COLO668 (cell line): ENCODE measurements around the gene B4GALT6.

Experiments
- DNase-seq: peaks from one replicate; lab custom pipeline; 2025; ENCODE audit not compliant: unreplicated experiment; lab: John Stamatoyannopoulos, UW

B4GALT6 gene

GRCh38 chr18:31598021-31598805 lies 86.2 kb downstream of the B4GALT6 start:
- no peak for DNase-seq

DNA sequence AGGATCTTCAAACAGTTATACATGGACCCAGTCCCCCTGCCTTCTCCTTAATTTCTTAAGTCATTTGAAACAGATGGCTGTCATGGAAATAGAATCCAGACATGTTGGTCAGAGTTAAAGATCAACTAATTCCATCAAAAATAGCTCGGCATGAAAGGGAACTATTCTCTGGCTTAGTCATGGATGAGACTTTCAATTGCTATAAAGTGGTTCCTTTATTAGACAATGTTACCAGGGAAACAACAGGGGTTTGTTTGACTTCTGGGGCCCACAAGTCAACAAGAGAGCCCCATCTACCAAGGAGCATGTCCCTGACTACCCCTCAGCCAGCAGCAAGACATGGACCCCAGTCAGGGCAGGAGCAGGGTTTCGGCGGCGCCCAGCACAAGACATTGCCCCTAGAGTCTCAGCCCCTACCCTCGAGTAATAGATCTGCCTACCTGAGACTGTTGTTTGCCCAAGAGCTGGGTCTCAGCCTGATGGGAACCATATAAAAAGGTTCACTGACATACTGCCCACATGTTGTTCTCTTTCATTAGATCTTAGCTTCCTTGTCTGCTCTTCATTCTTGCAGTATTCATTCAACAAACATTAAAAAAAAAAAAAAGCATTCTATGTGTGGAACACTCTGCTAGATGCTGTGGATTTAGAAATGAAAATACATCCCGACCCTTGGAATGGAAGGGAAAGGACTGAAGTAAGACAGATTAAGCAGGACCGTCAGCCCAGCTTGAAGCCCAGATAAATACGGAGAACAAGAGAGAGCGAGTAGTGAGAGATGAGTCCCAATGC lies 88.1 kb downstream of the B4GALT6 start:
- DNase-seq = no peak

DNA sequence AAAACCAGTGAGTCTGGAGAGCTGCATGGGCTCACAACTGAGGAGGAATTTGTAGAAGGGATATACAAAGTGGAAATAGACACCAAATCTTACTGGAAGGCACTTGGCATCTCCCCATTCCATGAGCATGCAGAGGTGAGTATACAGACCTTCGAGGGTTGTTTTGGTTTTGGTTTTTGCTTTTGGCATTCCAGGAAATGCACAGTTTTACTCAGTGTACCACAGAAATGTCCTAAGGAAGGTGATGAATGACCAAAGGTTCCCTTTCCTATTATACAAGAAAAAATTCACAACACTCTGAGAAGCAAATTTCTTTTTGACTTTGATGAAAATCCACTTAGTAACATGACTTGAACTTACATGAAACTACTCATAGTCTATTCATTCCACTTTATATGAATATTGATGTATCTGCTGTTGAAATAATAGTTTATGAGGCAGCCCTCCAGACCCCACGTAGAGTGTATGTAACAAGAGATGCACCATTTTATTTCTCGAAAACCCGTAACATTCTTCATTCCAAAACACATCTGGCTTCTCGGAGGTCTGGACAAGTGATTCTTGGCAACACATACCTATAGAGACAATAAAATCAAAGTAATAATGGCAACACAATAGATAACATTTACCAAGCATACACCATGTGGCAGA lies 89.1 kb downstream of the B4GALT6 start:
- no peak for DNase-seq

DNA sequence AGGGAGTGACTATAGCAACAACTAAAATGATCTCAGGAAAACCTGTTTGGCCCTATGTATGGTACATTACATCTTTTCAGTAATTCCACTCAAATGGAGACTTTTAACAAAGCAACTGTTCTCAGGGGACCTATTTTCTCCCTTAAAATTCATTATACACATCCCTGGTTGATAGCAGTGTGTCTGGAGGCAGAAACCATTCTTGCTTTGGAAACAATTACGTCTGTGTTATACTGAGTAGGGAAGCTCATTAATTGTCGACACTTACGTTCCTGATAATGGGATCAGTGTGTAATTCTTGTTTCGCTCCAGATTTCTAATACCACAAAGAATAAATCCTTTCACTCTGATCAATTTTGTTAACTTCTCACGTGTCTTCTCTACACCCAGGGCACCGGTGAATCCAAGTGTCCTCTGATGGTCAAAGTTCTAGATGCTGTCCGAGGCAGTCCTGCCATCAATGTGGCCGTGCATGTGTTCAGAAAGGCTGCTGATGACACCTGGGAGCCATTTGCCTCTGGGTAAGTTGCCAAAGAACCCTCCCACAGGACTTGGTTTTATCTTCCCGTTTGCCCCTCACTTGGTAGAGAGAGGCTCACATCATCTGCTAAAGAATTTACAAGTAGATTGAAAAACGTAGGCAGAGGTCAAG lies 91.7 kb downstream of the B4GALT6 start:
- DNase-seq = no peak

GRCh38 chr18:31591628-31592027 lies 92.8 kb downstream of the B4GALT6 start, which contains the start of gene TTR:
Gene TTR (plus strand): TSS chr18:31591877. CDS start chr18:31591903, 26 bp downstream.
- no peak for DNase-seq

GRCh38 chr18:31591113-31591512 lies 93.3 kb downstream of the B4GALT6 start:
- no peak for DNase-seq

GRCh38 chr18:31590570-31590969 lies 93.8 kb downstream of the B4GALT6 start:
- DNase-seq = no peak

DNA sequence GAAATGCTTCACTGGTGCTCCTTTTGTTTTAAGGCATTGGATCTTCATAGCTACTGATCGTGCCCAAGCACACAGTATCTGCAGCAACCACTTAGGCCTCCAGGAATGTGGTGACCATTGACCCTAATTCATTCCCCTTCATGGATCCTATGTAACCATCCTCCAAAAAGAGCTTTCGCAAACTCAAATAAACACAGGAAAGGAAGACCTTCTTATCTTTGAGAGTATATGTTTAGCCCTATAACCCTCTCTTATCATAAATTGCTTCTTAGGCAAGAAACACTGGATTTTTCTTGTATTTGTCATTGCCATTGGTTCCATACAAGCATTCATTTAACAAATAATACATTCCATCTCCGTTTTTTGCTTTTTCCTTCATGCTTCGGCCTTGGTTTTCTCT lies 96.9 kb downstream of the B4GALT6 start:
- DNase-seq = no peak

- no peak for DNase-seq
Measured at GRCh38 chr18:31586616-31587015, 97.8 kb downstream of the B4GALT6 start.

DNA sequence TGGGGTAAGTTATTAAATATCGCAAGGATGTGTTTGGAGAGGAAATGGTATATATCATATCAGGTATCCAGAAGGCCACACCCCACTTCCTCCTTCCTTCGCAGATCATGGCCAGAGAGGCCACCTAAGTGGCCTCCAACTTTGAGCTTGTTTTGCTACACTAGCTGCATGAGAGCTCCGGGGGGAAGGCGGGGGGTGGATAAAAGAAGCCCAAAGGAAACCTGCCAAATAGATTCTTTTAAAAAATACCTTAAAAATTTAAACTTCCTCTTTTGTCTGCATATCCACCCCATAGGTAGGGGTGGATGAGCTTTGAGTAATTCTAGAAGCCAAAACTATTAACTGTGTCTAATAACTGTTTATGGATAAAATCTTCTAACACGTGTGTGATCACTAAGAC lies 98.4 kb downstream of the B4GALT6 start:
- DNase-seq = no peak

DNA sequence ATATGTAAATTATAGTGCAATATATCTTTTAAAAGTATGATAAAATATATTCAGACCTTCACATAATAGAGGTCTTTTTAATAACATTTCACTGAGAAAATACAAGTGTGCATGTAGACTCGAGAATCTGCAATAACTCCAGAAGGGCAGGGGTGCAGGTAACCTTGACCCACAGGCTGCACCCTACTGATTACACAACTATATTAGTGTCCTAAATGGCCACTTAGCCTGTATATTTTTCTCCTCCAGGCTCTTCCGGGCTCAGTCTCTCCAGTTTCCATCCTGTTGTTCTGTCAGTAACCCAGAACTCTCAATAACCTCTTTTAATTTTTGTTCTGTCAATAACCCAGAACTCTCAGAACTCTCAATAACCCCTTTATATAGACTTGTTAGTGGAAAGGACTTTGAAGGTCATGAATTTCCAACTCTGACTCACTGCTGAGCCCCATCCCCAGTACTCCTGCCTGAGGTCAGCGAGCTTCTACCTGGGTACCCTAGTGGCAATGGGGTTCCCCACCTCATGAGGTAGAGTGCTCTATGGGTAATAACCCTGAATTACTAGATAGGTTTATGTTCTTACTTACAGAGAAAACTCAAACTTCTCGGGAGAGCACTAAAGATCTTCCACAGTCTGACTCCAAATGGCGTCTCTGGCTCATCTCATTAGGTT lies 101.1 kb downstream of the B4GALT6 start:
- no peak for DNase-seq

GRCh38 chr18:31581498-31582197 lies 102.7 kb downstream of the B4GALT6 start:
- DNase-seq = no peak

DNA sequence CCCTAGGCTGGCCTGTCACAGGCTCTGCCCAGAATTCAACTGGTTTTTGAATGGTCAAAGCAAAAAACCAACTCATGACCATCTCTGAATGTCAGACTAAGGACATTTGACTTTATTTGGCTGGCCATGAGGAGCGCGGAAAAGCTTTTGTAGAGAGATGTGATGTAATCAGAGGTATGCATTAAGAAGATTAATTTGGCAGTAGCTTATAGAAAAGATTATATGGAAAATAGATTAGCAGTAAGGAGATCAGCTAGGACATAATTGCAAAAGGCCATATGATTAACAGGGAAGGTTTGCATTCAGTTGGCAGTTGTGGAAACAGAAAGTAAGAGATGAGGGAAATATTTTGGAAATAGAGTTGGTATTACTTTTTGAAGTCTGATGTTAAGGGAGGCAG lies 105.0 kb downstream of the B4GALT6 start:
- DNase-seq = no peak

GRCh38 chr18:31578126-31578525 lies 106.3 kb downstream of the B4GALT6 start:
- DNase-seq = no peak

- DNase-seq = no peak
Measured at GRCh38 chr18:31577195-31577594, 107.2 kb downstream of the B4GALT6 start.

GRCh38 chr18:31576670-31577069 lies 107.7 kb downstream of the B4GALT6 start:
- DNase-seq = no peak

GRCh38 chr18:31575515-31576257 lies 108.7 kb downstream of the B4GALT6 start:
- DNase-seq = no peak

DNA sequence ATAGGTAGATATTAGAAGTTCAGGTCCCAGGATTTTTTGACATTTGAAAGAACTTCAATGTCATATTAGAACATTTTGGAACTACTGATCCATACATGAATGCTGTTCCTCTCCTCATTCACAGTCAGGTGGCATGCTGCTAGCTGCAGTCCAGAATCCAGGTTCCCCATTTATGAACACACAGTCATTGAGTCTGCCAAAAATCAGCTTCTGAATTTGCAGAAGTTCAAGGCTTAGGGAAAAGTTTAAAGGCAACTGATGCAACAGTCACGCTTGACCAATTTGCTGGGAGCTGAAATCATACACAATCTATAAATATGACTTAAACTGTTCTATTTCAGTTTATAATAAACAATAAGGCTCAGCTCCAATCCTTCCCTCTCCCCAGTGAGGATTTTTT lies 110.0 kb downstream of the B4GALT6 start:
- DNase-seq = no peak
